ENCODE measurements around the gene PIAS4. TPM values are rescaled to one million over a fixed set of nuclear protein-coding genes. Genes with fewer than 3 reads are reported as not detected.

The PIAS4 gene
- total and polyA plus RNA-seq, 5 donors from 2014 or later, result 4.1 to 25.4 (median 4.6) TPM

GRCh38 chr19:4028334-4029246 lies 21.1 kb downstream of the PIAS4 start:
- Histone ChIP-seq H3K9me3 (ENCODE audit: control insufficient read depth in 2 of 2, low read length in 2 of 2) (no peaks in the 10 kb centered on the region), H3K27me3 (ENCODE audit: control insufficient read depth, insufficient read depth, low read length) (no peaks in the 10 kb centered on the region), H3K4me3 (ENCODE audit: low read depth, low read length) (no peak overlapping the region), H3K27ac (ENCODE audit: insufficient read depth, low read length, poor library complexity, severe bottlenecking) (no peak overlapping the region), H3K4me1 (ENCODE audit: control insufficient read depth, insufficient read depth, low read length, poor library complexity, severe bottlenecking) (no peaks in the 10 kb centered on the region), H3K36me3 (ENCODE audit: control insufficient read depth, insufficient read depth, low read length) (peaks cover 8% of the 10 kb centered on the region)
- Mint-ChIP-seq H3K36me3 (peaks cover 7% of the 10 kb centered on the region), H3K27me3 (no peaks in the 10 kb centered on the region), H3K4me1 (no peaks in the 10 kb centered on the region), H3K9me3 (peaks cover 0 to 2% (median 0%) of the 10 kb centered on the region in 7 donors), H3K27ac (no peak overlapping the region), H3K4me3 (no peak overlapping the region)
- ATAC-seq (ENCODE audit: low read depth in 2 of 2) (no peak), DNase-seq (no peak)

DNA sequence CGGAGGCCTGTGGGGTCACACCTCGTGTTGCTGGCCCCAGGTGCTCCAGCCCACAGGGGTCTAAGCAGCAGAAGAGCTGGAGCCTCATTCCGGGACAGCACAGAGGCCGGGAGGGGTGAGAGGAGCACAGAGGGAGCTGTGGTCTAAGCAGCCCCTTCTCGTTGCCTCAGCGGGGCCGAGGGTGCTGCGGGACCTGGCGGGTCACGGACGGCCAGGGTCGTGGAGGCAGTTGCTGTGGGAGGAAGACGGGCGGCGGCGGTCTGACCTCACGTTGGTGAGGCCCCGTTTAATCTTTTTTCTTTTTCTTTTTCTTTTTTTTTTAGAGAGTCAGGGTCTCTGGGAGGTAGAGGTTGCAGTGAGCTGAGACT lies 21.7 kb downstream of the PIAS4 start:
- Histone ChIP-seq H3K27me3 (ENCODE audit: control insufficient read depth, insufficient read depth, low read length) (no peaks in the 10 kb centered on the region), H3K36me3 (ENCODE audit: control insufficient read depth, insufficient read depth, low read length) (peaks cover 12% of the 10 kb centered on the region), H3K4me3 (ENCODE audit: low read depth, low read length) (no peak overlapping the region), H3K27ac (ENCODE audit: insufficient read depth, low read length, poor library complexity, severe bottlenecking) (no peak overlapping the region), H3K9me3 (ENCODE audit: control insufficient read depth in 2 of 2, low read length in 2 of 2) (no peaks in the 10 kb centered on the region), H3K4me1 (ENCODE audit: control insufficient read depth, insufficient read depth, low read length, poor library complexity, severe bottlenecking) (no peaks in the 10 kb centered on the region)
- Mint-ChIP-seq H3K36me3 (peaks cover 7% of the 10 kb centered on the region), H3K4me1 (no peaks in the 10 kb centered on the region), H3K27ac (no peak overlapping the region), H3K4me3 (no peak overlapping the region), H3K9me3 (peaks cover 0 to 2% (median 0%) of the 10 kb centered on the region in 7 donors), H3K27me3 (no peaks in the 10 kb centered on the region)
- DNase-seq, result no peak
- no peak for ATAC-seq (ENCODE audit: low read depth in 2 of 2)

- peaks cover 0 to 2% (median 0%) of the 10 kb centered on the region in 7 donors for H3K9me3 Mint-ChIP-seq
- no peak overlapping the region for H3K27ac Mint-ChIP-seq
- Histone ChIP-seq H3K27ac (ENCODE audit: insufficient read depth, low read length, poor library complexity, severe bottlenecking) (no peak overlapping the region), H3K4me3 (ENCODE audit: low read depth, low read length) (no peak overlapping the region), H3K9me3 (ENCODE audit: control insufficient read depth in 2 of 2, low read length in 2 of 2) (no peaks in the 10 kb centered on the region), H3K27me3 (ENCODE audit: control insufficient read depth, insufficient read depth, low read length) (no peaks in the 10 kb centered on the region), H3K4me1 (ENCODE audit: control insufficient read depth, insufficient read depth, low read length, poor library complexity, severe bottlenecking) (no peaks in the 10 kb centered on the region), H3K36me3 (ENCODE audit: control insufficient read depth, insufficient read depth, low read length) (peaks cover 15% of the 10 kb centered on the region)
- no peaks in the 10 kb centered on the region for H3K4me1 Mint-ChIP-seq
- H3K36me3 Mint-ChIP-seq, result peaks cover 4% of the 10 kb centered on the region
- no peak overlapping the region for H3K4me3 Mint-ChIP-seq
- no peak for ATAC-seq (ENCODE audit: low read depth in 2 of 2)
- H3K27me3 Mint-ChIP-seq, result no peaks in the 10 kb centered on the region
- no peak for DNase-seq
Measured at GRCh38 chr19:4030552-4030951, 23.0 kb downstream of the PIAS4 start.

- Histone ChIP-seq H3K9me3 (ENCODE audit: control insufficient read depth in 2 of 2, low read length in 2 of 2) (no peaks in the 10 kb centered on the region), H3K27ac (ENCODE audit: insufficient read depth, low read length, poor library complexity, severe bottlenecking) (no peak overlapping the region), H3K4me1 (ENCODE audit: control insufficient read depth, insufficient read depth, low read length, poor library complexity, severe bottlenecking) (no peaks in the 10 kb centered on the region), H3K36me3 (ENCODE audit: control insufficient read depth, insufficient read depth, low read length) (peaks cover 20% of the 10 kb centered on the region), H3K4me3 (ENCODE audit: low read depth, low read length) (no peak overlapping the region), H3K27me3 (ENCODE audit: control insufficient read depth, insufficient read depth, low read length) (no peaks in the 10 kb centered on the region)
- H3K4me1 Mint-ChIP-seq, result no peaks in the 10 kb centered on the region
- no peak for DNase-seq
- no peak overlapping the region for H3K27ac Mint-ChIP-seq
- no peak for ATAC-seq (ENCODE audit: low read depth in 2 of 2)
- H3K36me3 Mint-ChIP-seq, result peaks cover 4% of the 10 kb centered on the region
- no peak overlapping the region for H3K4me3 Mint-ChIP-seq
- no peaks in the 10 kb centered on the region for H3K27me3 Mint-ChIP-seq
- peaks cover 0 to 2% (median 0%) of the 10 kb centered on the region in 7 donors for H3K9me3 Mint-ChIP-seq
Measured at GRCh38 chr19:4030981-4031380, 23.4 kb downstream of the PIAS4 start.

DNA sequence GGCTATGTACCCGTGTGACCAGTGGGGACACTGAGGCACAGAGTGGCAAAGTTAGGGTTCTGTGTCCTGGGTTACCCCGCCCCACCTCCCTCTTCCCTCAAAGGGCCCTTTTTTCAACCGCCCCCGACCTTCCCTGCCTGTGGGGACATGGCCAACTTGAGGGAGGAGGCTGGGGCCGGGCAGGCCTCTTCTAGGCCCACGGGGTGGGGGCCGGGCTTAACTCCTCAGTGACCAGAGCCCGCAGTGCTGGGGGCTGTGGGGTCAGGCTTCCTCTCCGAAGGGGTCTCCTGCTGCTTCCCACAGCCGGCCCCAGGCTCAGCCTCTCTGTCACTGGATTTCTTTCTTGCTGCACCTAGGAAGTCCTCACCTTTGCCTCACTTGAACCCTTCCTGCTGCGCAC lies 23.9 kb downstream of the PIAS4 start:
- H3K4me3 ChIP-seq (ENCODE audit: low read depth, low read length), result no peak overlapping the region
- H3K36me3 ChIP-seq (ENCODE audit: control insufficient read depth, insufficient read depth, low read length), result peaks cover 20% of the 10 kb centered on the region

DNA sequence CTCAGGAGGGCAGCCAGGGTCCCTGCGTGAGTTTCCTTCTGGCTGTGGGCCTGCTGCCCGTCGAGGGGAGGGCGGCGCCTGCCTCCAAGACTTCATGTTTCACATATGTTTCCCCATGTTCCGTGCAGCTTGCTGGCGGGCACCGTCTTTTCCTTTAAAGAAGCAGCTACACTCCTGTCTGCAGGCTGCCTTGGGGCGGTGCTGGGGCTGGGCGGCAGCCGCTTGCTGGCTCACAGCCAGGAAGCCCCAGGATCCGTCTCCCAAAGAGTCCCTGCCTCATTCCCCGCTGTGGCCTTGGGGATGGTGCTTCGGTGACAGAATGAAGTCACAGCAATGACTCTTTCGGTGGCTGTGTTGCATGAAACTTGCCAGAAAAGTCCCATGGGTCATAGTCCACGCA lies 24.9 kb downstream of the PIAS4 start:
- H3K27ac ChIP-seq (ENCODE audit: insufficient read depth, low read length, poor library complexity, severe bottlenecking), result no peak overlapping the region
- H3K9me3 Mint-ChIP-seq, result peaks cover 0 to 2% (median 0%) of the 10 kb centered on the region in 7 donors

More for the DNA sequence above, 23.9 kb downstream of the PIAS4 start:
- H3K4me1 Mint-ChIP-seq, result no peaks in the 10 kb centered on the region
- no peaks in the 10 kb centered on the region for H3K27me3 Mint-ChIP-seq
- Histone ChIP-seq H3K9me3 (ENCODE audit: control insufficient read depth in 2 of 2, low read length in 2 of 2) (no peaks in the 10 kb centered on the region), H3K27me3 (ENCODE audit: control insufficient read depth, insufficient read depth, low read length) (no peaks in the 10 kb centered on the region), H3K4me1 (ENCODE audit: control insufficient read depth, insufficient read depth, low read length, poor library complexity, severe bottlenecking) (no peaks in the 10 kb centered on the region), H3K27ac (ENCODE audit: insufficient read depth, low read length, poor library complexity, severe bottlenecking) (no peak overlapping the region)
- H3K4me3 Mint-ChIP-seq, result no peak overlapping the region
- peaks cover 0 to 2% (median 0%) of the 10 kb centered on the region in 7 donors for H3K9me3 Mint-ChIP-seq
- no peak for DNase-seq
- no peak for ATAC-seq (ENCODE audit: low read depth in 2 of 2)
- H3K36me3 Mint-ChIP-seq, result peaks cover 4% of the 10 kb centered on the region
- no peak overlapping the region for H3K27ac Mint-ChIP-seq

DNA sequence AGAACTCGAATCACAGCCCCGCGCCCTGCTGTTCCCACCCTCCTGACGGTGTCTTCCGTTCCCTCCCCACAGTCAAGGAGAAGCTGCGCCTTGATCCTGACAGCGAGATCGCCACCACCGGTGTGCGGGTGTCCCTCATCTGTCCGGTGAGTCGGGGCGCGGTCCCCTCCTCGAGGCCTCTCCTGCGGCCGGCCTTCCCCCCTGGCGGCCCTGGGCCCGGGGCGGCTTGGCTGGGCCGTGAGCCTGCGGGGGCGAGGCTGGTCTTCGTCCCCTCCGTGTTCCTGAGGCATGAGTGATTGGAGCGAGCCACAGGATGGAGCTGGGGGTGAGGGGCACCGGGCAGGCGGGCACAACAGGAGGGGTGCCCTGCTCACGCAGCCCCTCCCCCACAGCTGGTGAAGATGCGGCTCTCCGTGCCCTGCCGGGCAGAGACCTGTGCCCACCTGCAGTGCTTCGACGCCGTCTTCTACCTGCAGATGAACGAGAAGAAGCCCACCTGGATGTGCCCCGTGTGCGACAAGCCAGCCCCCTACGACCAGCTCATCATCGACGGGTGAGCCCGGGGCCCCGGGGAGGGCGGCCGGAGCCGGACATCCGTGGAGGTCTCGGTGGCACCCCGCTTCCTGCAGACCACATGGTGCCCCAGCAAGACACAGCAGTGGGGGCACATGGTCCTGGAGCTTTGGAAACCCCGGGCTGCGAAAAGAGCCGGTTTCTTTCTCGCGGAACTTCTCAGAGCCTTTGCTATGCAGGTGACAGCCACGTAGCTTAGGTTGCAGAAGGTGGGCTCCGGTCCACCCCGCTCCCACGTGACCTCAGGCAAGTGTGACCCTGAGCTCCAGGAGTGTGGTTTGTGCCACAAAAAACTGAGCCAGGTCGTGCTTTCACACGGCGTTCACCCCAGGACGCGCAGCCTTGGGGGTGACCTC lies 25.8 kb downstream of the PIAS4 start:
- no peak for ATAC-seq (ENCODE audit: low read depth in 2 of 2)

More for the DNA sequence above, 24.9 kb downstream of the PIAS4 start:
- ATAC-seq (ENCODE audit: low read depth in 2 of 2), result no peak
- no peak for DNase-seq
- Mint-ChIP-seq H3K27ac (no peak overlapping the region), H3K4me1 (no peaks in the 10 kb centered on the region), H3K27me3 (no peaks in the 10 kb centered on the region), H3K36me3 (no peaks in the 10 kb centered on the region), H3K4me3 (no peak overlapping the region)
- no peaks in the 10 kb centered on the region for H3K4me1 ChIP-seq (ENCODE audit: control insufficient read depth, insufficient read depth, low read length, poor library complexity, severe bottlenecking)
- H3K4me3 ChIP-seq (ENCODE audit: low read depth, low read length), result no peak overlapping the region
- H3K9me3 ChIP-seq (ENCODE audit: control insufficient read depth in 2 of 2, low read length in 2 of 2), result no peaks in the 10 kb centered on the region
- H3K36me3 ChIP-seq (ENCODE audit: control insufficient read depth, insufficient read depth, low read length), result peaks cover 20% of the 10 kb centered on the region
- H3K27me3 ChIP-seq (ENCODE audit: control insufficient read depth, insufficient read depth, low read length), result no peaks in the 10 kb centered on the region

More for the DNA sequence above, 25.8 kb downstream of the PIAS4 start:
- no peaks in the 10 kb centered on the region for H3K36me3 Mint-ChIP-seq
- H3K27me3 ChIP-seq (ENCODE audit: control insufficient read depth, insufficient read depth, low read length), result no peaks in the 10 kb centered on the region
- peaks cover 20% of the 10 kb centered on the region for H3K36me3 ChIP-seq (ENCODE audit: control insufficient read depth, insufficient read depth, low read length)
- no peak overlapping the region for H3K27ac ChIP-seq (ENCODE audit: insufficient read depth, low read length, poor library complexity, severe bottlenecking)
- H3K27ac Mint-ChIP-seq, result no peak overlapping the region
- no peak for DNase-seq
- H3K9me3 Mint-ChIP-seq, result peaks cover 0 to 2% (median 0%) of the 10 kb centered on the region in 7 donors
- no peaks in the 10 kb centered on the region for H3K4me1 Mint-ChIP-seq
- no peaks in the 10 kb centered on the region for H3K9me3 ChIP-seq (ENCODE audit: control insufficient read depth in 2 of 2, low read length in 2 of 2)
- H3K27me3 Mint-ChIP-seq, result no peaks in the 10 kb centered on the region
- no peak overlapping the region for H3K4me3 ChIP-seq (ENCODE audit: low read depth, low read length)
- no peaks in the 10 kb centered on the region for H3K4me1 ChIP-seq (ENCODE audit: control insufficient read depth, insufficient read depth, low read length, poor library complexity, severe bottlenecking)
- no peak overlapping the region for H3K4me3 Mint-ChIP-seq

Data from CD4-positive, CD25-positive, alpha-beta regulatory T cell (primary cell).